GM12891 (cell line): ENCODE measurements around the gene LIPH.

ENCODE experiments used
- PAX5 ChIP-seq: IDR thresholded peaks from 2 replicates; pipeline ENCODE4 v1.6.1; 2011; ENCODE audit warnings: low read length, moderate library complexity, mild to moderate bottlenecking; ENCODE audit not compliant: insufficient read depth, severe bottlenecking
- POLR2A ChIP-seq: IDR thresholded peaks from 2 replicates; pipeline ENCODE4 v1.6.1; 2011; ENCODE audit warnings: low read depth, low read length, control low read depth
- TAF1 ChIP-seq: IDR thresholded peaks from 2 replicates; pipeline ENCODE4 v1.6.1; 2011; ENCODE audit warnings: low read depth, low read length, control low read depth

GRCh38 chr3:185521349-185522138 lies 30.8 kb downstream of the LIPH start:
- TF ChIP-seq PAX5 (no peak), TAF1 (no peak), POLR2A (no peak)
